Panc1 (cell line): Measurements from ENCODE around the gene SYN1. TPM values are rescaled to one million over a fixed set of nuclear protein-coding genes. Genes with fewer than 3 reads are reported as not detected.

ENCODE experiments used
- ATAC-seq: fragments of 200-7000 bp; cut with Tn5 transposase; 2 replicates; pipeline ENCODE4 v1.9.1; 2020; ENCODE audit warnings: mild to moderate bottlenecking, moderate library complexity
- BruUV-seq: library from RNA; stranded (reverse); fragments of 400-500 nt; replicated peaks from 2 replicates; lab custom pipeline; 2021; lab: Mats Ljungman, UMichigan
- CTCF ChIA-PET: fragments of 300-600 bp; sonication (Branson Sonifier 250); formaldehyde crosslinking; loops from one replicate; lab custom pipeline; 2022; ENCODE audit warnings: antibody characterized with exemption; lab: Charles Lee
- POLR2A ChIA-PET: fragments of 300-600 bp; sonication (Branson Sonifier 250); formaldehyde crosslinking; loops from one replicate; lab custom pipeline; 2022; ENCODE audit warnings: antibody characterized with exemption; lab: Charles Lee
- DNase-seq: peaks from one replicate; pipeline ENCODE4 v3.0.0-alpha.2; 2010; ENCODE audit warnings: low read depth, low spot score
- H3K27ac ChIP-seq: 2 replicates; pipeline ENCODE4 v1.5.1; 2011; ENCODE audit warnings: mild to moderate bottlenecking, low read length, inconsistent platforms
- H3K27me3 ChIP-seq: fragments of 200-500 bp; sonication (Bioruptor generic); 2 replicates; pipeline ENCODE4 v1.6.0; 2014; ENCODE audit warnings: low read length, inconsistent platforms; ENCODE audit not compliant: control insufficient read depth, insufficient read depth
- H3K36me3 ChIP-seq: fragments of 200-500 bp; sonication (Bioruptor generic); 2 replicates; pipeline ENCODE4 v1.5.1; 2014; ENCODE audit warnings: inconsistent platforms, mild to moderate bottlenecking, low read length, moderate library complexity; ENCODE audit not compliant: control insufficient read depth, insufficient read depth
- H3K4me1 ChIP-seq: 2 replicates; pipeline ENCODE4 v1.5.1; 2011; ENCODE audit warnings: inconsistent platforms, mild to moderate bottlenecking, low read length, moderate library complexity; ENCODE audit not compliant: control insufficient read depth, insufficient read depth
- H3K4me3 ChIP-seq, 2 experiments: 2 replicates each; pipeline ENCODE4 v1.5.1; 2011 to 2012; ENCODE audit warnings: low read depth in 2 of 2, low read length in 2 of 2, mild to moderate bottlenecking in 2 of 2, inconsistent platforms in 1 of 2, moderate library complexity in 1 of 2
- H3K9me3 ChIP-seq: fragments of 200-500 bp; sonication (Bioruptor generic); 2 replicates; pipeline ENCODE4 v1.5.1; 2014; ENCODE audit warnings: low read depth, mild to moderate bottlenecking, inconsistent platforms, low read length, moderate library complexity; ENCODE audit not compliant: control insufficient read depth, insufficient read depth
- POLR2AphosphoS5 ChIP-seq: IDR thresholded peaks from 2 replicates; pipeline ENCODE4 v1.6.1; 2012; ENCODE audit warnings: mild to moderate bottlenecking, low read depth, low read length, moderate library complexity
- SIN3A ChIP-seq: IDR thresholded peaks from 2 replicates; pipeline ENCODE4 v1.6.1; 2012; ENCODE audit warnings: low read depth, mild to moderate bottlenecking, low read length, moderate library complexity, borderline replicate concordance; ENCODE audit not compliant: insufficient read depth
- TCF7L2 ChIP-seq: IDR thresholded peaks from 2 replicates; pipeline ENCODE4 v1.6.1; 2011; ENCODE audit warnings: mild to moderate bottlenecking, low read depth, low read length, inconsistent platforms
- in situ Hi-C: cut with HindIII; loops from 2 replicates; pipeline ENCODE4 v1.10.0; 2016; ENCODE audit warnings: low sequenced_read_pairs, low pct_unique_long_range_greater_than_20kb
- intact Hi-C: fragments of 100-400 bp; cut with micrococcal nuclease; formaldehyde crosslinking; loops from one replicate; pipeline ENCODE4 v1.10.0; 2022; ENCODE audit not compliant: unreplicated experiment
- total RNA-seq: library from RNA; stranded (reverse); gene quantifications from one replicate; pipeline ENCODE4 v1.2.1, GENCODE V29; 2021; ENCODE audit not compliant: unreplicated experiment
- TF ChIP-seq, protein P1 (sequence below): fragments of 450-650 bp; IDR thresholded peaks from 2 replicates; pipeline ENCODE4 v1.5.1; 2017; ENCODE audit warnings: mild to moderate bottlenecking
- TF ChIP-seq, protein P2 (sequence below), 2 experiments: IDR thresholded peaks; 2 replicates each; pipeline ENCODE4 v1.6.1; 2011 to 2012; ENCODE audit warnings: low read depth in 2 of 2, control low read depth in 1 of 2, low read length in 1 of 2, mild to moderate bottlenecking in 1 of 2, moderate library complexity in 1 of 2; ENCODE audit not compliant: insufficient read depth in 1 of 2

Gene SYN1
- total RNA-seq, 1 experiment from 2014 or later, result 1.0 TPM

DNA sequence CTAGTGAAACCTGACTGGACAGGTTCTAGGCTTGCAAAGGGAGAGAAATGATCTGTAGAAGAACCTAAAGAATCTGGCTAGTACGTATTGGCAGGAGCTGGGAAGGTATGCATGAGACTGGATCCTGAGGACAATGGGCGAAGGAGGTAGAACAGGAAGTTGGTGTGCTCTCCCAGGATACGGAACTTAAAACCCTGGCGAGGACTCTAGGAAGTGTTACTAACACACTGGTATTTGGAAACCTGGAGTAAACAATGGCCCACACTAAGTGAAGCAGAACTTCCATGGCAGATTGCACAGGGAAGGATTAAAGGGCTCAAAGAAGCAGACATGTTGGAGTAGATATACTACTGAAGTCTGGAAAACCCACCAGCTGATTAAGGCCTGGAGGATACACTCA lies 9.1 kb downstream of the SYN1 start:
- H3K27ac ChIP-seq, result no peak overlapping the region
- no peaks in the 10 kb centered on the region for H3K9me3 ChIP-seq
- ATAC-seq, result no peak
- intact Hi-C loops, result no loop called here
- H3K27me3 ChIP-seq, result no peaks in the 10 kb centered on the region
- peaks cover 2% of the 10 kb centered on the region; the same call in 1 of the 2 replicates for H3K4me1 ChIP-seq
- no peaks in the 10 kb centered on the region for H3K36me3 ChIP-seq
- in situ Hi-C loops, result no loop called here
- CTCF ChIA-PET, result interaction anchor here (0.7 kb wide), 1 partner anchor 10 kb away, joined by 3 read pairs; no protein-coding TSS in a partner anchor
- no TSS peak for BruUV-seq
- DNase-seq, result no peak
- POLR2A ChIA-PET, result no interaction called here
- H3K4me3 ChIP-seq, result no peak overlapping the region
- TF ChIP-seq POLR2AphosphoS5 (no peak), SIN3A (no peak), TCF7L2 (no peak)
- TF ChIP-seq, protein P1, sequence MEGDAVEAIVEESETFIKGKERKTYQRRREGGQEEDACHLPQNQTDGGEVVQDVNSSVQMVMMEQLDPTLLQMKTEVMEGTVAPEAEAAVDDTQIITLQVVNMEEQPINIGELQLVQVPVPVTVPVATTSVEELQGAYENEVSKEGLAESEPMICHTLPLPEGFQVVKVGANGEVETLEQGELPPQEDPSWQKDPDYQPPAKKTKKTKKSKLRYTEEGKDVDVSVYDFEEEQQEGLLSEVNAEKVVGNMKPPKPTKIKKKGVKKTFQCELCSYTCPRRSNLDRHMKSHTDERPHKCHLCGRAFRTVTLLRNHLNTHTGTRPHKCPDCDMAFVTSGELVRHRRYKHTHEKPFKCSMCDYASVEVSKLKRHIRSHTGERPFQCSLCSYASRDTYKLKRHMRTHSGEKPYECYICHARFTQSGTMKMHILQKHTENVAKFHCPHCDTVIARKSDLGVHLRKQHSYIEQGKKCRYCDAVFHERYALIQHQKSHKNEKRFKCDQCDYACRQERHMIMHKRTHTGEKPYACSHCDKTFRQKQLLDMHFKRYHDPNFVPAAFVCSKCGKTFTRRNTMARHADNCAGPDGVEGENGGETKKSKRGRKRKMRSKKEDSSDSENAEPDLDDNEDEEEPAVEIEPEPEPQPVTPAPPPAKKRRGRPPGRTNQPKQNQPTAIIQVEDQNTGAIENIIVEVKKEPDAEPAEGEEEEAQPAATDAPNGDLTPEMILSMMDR, result no peak
- TF ChIP-seq, protein P2, sequence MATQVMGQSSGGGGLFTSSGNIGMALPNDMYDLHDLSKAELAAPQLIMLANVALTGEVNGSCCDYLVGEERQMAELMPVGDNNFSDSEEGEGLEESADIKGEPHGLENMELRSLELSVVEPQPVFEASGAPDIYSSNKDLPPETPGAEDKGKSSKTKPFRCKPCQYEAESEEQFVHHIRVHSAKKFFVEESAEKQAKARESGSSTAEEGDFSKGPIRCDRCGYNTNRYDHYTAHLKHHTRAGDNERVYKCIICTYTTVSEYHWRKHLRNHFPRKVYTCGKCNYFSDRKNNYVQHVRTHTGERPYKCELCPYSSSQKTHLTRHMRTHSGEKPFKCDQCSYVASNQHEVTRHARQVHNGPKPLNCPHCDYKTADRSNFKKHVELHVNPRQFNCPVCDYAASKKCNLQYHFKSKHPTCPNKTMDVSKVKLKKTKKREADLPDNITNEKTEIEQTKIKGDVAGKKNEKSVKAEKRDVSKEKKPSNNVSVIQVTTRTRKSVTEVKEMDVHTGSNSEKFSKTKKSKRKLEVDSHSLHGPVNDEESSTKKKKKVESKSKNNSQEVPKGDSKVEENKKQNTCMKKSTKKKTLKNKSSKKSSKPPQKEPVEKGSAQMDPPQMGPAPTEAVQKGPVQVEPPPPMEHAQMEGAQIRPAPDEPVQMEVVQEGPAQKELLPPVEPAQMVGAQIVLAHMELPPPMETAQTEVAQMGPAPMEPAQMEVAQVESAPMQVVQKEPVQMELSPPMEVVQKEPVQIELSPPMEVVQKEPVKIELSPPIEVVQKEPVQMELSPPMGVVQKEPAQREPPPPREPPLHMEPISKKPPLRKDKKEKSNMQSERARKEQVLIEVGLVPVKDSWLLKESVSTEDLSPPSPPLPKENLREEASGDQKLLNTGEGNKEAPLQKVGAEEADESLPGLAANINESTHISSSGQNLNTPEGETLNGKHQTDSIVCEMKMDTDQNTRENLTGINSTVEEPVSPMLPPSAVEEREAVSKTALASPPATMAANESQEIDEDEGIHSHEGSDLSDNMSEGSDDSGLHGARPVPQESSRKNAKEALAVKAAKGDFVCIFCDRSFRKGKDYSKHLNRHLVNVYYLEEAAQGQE (IDR thresholded peaks at IDR 0.05; ENCODE audit: insufficient read depth in 1 of 2, low read depth in 2 of 2, low read length in 1 of 2), result no peak

DNA sequence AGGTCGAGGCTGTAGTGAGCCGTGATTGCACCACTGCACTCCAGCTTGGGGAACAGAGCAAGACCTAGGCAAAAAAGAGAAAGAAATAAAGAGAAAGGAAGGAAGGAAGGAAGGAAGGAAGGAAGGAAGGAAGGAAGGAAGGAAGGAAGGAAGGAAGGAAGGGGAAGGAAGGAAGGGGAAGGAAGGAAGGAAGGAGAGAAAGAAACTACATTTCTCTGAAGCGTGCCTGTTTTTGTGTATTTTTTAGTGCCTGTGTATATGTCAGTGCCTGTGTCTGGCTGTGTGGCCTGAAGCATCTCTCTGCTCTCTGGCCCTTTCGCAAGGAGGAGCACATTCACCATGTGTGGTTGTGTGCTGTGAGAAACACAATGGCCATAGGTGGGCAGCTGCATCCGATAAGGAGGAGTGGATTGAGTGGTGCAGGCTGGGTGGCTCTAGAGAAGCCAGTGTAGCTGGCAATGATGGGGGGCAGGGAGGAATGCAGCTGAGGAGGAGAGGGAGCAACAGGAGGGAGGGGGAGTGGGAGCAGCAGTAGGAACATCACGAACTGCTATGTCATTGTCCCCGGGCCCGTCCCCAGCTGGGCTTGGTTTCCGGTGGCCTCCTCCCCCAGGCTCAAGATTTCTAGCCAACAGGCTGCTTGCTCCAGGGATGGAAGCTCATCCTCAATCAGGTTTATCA lies 11.4 kb downstream of the SYN1 start:
- in situ Hi-C loops (no loop called here), intact Hi-C loops (no loop called here)
- no peaks in the 10 kb centered on the region for H3K9me3 ChIP-seq
- H3K36me3 ChIP-seq, result no peaks in the 10 kb centered on the region
- DNase-seq (no peak), ATAC-seq (no peak)
- CTCF ChIA-PET, result no interaction called here
- POLR2A ChIA-PET, result interaction anchor here (0.6 kb wide), 1 partner anchor 116 kb away, joined by 15 read pairs; no protein-coding TSS in a partner anchor
- no TSS peak for BruUV-seq
- H3K27ac ChIP-seq, result no peak overlapping the region
- H3K4me1 ChIP-seq, result no peaks in the 10 kb centered on the region
- H3K27me3 ChIP-seq, result no peaks in the 10 kb centered on the region
- H3K4me3 ChIP-seq, result no peak overlapping the region
- TF ChIP-seq, protein P2 (IDR thresholded peaks at IDR 0.05; ENCODE audit: insufficient read depth in 1 of 2, low read depth in 2 of 2, low read length in 1 of 2), result no peak
- TF ChIP-seq, protein P1, result no peak
- TF ChIP-seq SIN3A, result no peak
- TF ChIP-seq POLR2AphosphoS5, result no peak
- no peak for TF ChIP-seq TCF7L2
